ENCODE results near the gene PSMA7. TPM values are rescaled to one million over a fixed set of nuclear protein-coding genes. Genes with fewer than 3 reads are reported as not detected.
A peak's percentile ranks its signal among the peaks of the same experiment; 100 is the strongest.
"Not testable (repeated sequence)": the region's sequence is repeated elsewhere in the genome, so short reads cannot be mapped to it uniquely, and the experiment has no call there.

The PSMA7 gene
- total RNA-seq, 1 donor: 237 TPM

- H3K4me3 ChIP-seq (ENCODE audit: low read depth, low read length): no peak overlapping the region
- no peak for TF ChIP-seq CTCF (IDR thresholded peaks at IDR 0.05; ENCODE audit: insufficient read depth, low read length)
- no peak for DNase-seq (ENCODE audit: low read depth)
These were observed 26.4 kb downstream of the PSMA7 start for GRCh38 chr20:62116558-62117361.

- not testable (repeated sequence) for DNase-seq (ENCODE audit: low read depth); H3K4me3 ChIP-seq (ENCODE audit: low read depth, low read length)
These were observed 27.3 kb downstream of the PSMA7 start for GRCh38 chr20:62115800-62116407.

- no peak for TF ChIP-seq CTCF (IDR thresholded peaks at IDR 0.05; ENCODE audit: insufficient read depth, low read length)
- no peak for DNase-seq (ENCODE audit: low read depth)
- no peak overlapping the region for H3K4me3 ChIP-seq (ENCODE audit: low read depth, low read length)
These were observed 28.3 kb downstream of the PSMA7 start for GRCh38 chr20:62114894-62115293.

GRCh38 chr20:62112368-62112767 is 30.8 kb downstream of the PSMA7 start:
- no peak for DNase-seq (ENCODE audit: low read depth)
- H3K4me3 ChIP-seq (ENCODE audit: low read depth, low read length): no peak overlapping the region
- TF ChIP-seq CTCF (IDR thresholded peaks at IDR 0.05; ENCODE audit: insufficient read depth, low read length): no peak

- DNase-seq (ENCODE audit: low read depth): no peak
- H3K4me3 ChIP-seq (ENCODE audit: low read depth, low read length): no peak overlapping the region
- no peak for TF ChIP-seq CTCF (IDR thresholded peaks at IDR 0.05; ENCODE audit: insufficient read depth, low read length)
These were observed 32.0 kb downstream of the PSMA7 start for GRCh38 chr20:62111148-62111547.

GRCh38 chr20:62105592-62105991 is 37.6 kb downstream of the PSMA7 start:
- DNase-seq (ENCODE audit: low read depth): no peak
- no peak for TF ChIP-seq CTCF (IDR thresholded peaks at IDR 0.05; ENCODE audit: insufficient read depth, low read length)
- H3K4me3 ChIP-seq (ENCODE audit: low read depth, low read length): no peak overlapping the region

GRCh38 chr20:62104791-62105345 is 38.3 kb downstream of the PSMA7 start:
- no peak for TF ChIP-seq CTCF (IDR thresholded peaks at IDR 0.05; ENCODE audit: insufficient read depth, low read length)
- no peak overlapping the region for H3K4me3 ChIP-seq (ENCODE audit: low read depth, low read length)
- DNase-seq (ENCODE audit: low read depth): peak; percentile 10

Data from fibroblast of the aortic adventitia (primary cell).